ENCODE results near the gene PTPRN. TPM values are rescaled to one million over a fixed set of nuclear protein-coding genes. Genes with fewer than 3 reads are reported as not detected.

Gene PTPRN
- total RNA-seq, 1 experiment from 2014 or later = 10.0 TPM

- DNase-seq (ENCODE audit: low spot score) = peak; percentile 61
Observed at GRCh38 chr2:219308142-219309101, 779 bp downstream of the PTPRN start.

DNA sequence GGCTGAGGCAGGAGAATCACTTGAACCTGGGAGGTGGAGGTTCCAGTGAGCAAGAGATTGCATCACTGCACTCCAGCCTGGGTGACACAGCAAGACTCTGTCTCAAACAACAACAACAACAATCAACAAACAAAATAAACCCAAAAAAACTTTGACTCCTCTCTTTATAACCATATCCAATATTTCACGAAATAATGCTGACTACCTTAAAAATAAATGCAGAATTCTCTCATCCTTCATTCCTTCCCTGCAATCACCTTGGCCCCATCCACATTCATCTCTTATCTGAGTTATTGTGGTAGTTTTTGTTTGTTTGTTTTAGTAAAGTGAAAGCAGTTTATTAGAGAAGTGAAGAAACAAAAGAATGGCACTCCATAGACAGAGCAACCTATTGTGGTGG lies 3.2 kb downstream of the PTPRN start:
- DNase-seq (ENCODE audit: low spot score) = no peak

- DNase-seq (ENCODE audit: low spot score) = no peak
Observed at GRCh38 chr2:219304223-219304622, 5.0 kb downstream of the PTPRN start.

DNA sequence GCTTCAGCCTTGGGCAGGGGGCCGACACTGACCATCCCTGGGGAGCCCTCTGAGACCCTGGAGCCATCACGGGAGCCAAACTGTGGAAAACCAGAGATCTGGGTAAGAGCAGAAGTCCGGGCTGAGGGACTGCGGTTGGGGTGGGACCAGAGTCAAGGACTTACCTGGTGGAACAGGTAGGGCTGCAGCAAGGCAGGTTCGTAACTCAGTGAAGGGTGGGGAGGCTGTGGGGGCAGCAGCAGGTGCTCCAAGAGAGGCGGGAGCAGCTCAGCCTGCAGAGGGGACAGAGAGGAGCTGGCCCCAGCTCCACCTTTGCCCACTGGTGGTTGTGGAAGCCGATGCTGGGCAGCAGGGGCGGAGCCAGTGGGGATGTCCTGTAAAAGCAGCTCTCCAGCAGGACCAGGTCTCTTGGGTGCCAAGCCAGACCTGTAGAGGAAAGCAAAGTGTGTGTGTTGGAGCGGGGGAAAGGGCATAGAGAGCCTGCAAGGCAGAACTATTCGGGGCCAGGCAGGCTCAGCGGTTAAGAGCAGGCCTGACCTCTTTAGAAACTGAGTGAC lies 6.7 kb downstream of the PTPRN start:
- no peak for DNase-seq (ENCODE audit: low spot score)

DNA sequence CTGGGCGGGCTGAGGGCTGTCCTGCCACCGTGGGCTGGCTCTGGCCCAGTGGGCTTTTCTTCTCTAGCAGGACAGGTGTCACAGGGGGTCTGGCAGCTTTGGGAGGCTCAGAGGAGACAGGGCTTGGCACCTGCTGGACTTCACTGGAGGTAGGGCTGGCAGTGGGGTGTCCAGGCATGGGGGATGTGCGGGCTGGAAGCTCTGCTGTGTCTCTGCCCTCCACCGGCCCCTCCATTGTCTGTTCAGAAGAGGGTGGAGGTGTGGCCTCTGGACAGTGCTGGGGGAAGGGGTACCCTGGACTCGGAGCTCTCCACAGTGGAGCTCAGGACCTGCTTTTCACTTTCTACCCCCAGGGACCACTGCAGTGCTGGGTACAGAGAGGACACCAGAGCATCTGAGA lies 9.2 kb downstream of the PTPRN start:
- no peak for DNase-seq (ENCODE audit: low spot score)

DNA sequence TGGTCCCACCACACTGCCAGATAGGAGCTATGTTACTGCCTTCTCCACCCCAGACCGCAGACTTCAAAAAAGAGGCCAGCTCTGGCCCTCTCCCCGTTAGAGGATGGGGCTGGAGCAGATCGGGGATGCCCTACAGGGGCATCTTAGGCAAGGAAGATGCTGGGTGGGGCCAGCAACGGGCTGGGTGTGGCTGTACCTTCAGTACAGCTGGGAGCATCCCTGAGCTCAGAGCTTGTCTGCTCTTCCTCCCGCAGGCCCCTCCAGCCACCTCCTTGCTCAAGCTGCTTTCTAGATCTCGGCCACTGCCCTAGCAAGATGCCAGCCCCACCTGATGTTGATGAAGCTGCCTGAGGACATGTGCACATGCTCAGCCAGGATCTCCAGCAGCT lies 9.8 kb downstream of the PTPRN start:
- DNase-seq (ENCODE audit: low spot score) = no peak

DNA sequence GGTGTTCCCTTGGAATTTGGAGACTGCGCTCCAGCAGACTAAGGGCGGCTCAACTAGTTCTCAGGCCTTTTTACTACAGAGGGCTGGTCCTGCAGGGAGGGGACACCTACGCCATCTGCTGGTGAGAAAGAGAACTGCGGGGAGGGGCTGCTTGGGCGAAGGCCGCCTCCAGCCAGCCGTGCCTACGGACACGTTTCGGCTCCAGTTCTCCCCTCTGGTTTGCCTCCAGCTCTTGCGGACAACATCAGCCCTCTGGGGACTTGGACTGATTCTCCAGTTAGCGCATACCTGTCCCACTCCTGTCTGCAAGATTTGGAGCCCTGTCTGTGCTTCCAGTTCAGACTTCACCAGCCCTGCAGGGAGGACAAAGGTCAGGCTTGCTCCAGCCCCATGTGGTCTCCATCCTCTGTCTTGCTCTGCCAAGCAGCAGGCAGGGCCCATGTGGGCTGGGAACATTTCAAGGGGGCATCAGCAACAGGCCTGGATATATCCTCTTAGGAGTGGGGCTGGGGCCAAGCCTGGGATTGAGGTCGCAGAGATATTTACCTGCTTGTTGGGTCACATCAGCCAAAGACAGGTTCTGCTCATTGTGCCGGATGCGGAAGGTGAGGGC lies 10.3 kb downstream of the PTPRN start:
- peak; percentile 59 for DNase-seq (ENCODE audit: low spot score)

DNA sequence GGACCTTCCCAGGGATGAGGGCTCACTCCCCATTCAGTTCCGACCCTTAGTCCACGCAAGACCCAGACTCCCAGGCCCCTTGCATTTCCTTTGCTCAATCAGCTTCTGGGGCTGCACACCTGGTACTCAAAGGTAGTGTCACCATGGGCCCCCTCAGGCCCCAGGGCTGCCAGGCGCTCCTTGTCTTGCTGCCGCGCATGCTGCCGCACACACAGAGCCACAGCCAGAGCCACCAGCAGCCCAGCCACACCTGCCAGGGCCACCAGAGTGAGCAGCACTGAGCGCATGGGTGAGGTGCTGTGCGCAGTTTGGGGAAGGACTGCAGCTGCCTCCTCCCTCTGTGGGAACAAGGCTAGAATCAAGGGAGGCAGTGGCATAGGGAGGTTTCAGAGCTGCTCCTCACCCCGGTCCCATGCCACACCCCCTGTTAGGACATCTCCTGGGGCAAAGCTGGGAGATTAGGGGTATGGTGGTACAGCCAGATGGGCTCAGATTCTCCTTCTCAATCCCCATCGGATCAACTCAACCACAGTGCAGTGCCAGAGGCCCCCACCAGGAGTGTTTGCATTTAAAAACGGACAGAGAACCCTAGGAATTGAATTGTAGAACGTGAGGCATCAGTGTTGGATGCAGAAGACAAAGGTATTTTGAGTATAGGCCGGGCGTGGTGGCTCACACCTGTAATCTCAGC lies 11.3 kb downstream of the PTPRN start:
- DNase-seq (ENCODE audit: low spot score) = no peak

- no peak for DNase-seq (ENCODE audit: low spot score)
Observed at GRCh38 chr2:219296631-219297391, 12.4 kb downstream of the PTPRN start.

- DNase-seq (ENCODE audit: low spot score) = no peak
Observed at GRCh38 chr2:219296142-219296541, 13.1 kb downstream of the PTPRN start.

DNA sequence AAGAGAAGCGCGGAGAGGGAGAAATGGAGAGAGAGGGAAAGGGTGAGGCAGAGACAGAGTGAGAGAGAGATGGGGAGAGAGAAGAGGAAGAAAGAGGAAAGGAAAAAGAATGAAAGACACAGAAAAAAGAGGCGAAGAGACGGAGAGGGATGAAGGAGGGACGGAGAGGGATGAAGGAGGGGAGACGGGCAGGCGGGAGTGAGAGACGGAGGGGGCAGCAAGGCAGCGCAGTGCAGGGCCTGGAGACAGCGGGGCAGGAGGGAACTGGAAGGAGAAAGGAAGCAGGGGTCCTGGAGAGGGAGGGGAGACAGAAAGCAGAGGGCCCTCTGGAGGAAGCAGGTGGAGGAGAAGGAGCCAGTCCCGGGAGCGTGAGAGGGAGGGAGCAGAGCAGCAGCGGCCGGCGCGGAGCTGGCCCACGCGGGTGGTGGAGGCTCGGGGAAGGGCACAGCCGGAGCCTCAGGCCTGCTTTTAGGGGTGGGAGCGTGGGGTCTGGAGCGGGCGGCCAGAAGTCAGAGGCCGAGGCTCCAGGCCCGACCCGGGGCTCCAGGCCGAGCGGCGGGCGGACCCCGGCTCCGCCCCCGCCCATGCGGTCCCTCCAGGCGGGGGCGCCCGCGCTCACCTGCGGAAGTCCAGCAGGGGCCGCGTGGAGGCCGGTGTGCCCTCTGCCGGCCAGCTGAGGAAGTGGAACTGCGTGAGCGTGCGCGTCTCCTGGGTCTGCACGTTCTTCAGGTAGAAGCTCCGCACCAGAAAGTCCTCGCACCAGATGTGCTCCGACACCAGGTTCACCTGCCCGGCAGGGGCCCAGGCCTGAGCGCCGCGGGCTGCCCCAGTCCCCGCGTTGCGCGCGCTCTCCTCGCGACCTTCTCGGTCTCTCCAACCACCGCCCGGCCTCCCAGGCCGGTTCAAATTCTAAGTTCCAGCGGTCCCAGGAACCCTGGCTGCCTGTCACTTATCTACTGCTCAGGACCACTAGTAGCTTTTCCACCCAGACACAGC lies 14.5 kb downstream of the PTPRN start:
- DNase-seq (ENCODE audit: low spot score) = peak; percentile 61

GRCh38 chr2:219293736-219294231 lies 15.4 kb downstream of the PTPRN start:
- DNase-seq (ENCODE audit: low spot score) = no peak

DNA sequence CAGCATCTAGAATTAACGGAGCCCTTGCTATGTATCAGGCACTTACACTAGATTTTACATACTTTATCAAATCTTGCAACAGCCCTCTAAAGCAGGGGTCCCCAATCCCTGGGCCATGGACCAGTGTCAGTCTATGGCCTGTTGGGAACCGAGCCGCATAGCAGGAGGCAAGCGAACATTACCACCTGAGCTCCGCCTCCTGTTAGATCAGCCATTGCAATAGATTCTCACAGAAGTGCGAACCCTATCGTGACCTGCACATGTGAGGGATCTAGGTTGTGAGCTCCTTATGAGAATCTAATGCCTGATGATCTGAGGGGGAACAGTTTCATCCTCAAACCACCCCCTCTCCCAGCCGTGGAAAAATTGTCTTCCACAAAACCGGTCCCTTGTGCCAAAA lies 16.6 kb downstream of the PTPRN start:
- no peak for DNase-seq (ENCODE audit: low spot score)

DNA sequence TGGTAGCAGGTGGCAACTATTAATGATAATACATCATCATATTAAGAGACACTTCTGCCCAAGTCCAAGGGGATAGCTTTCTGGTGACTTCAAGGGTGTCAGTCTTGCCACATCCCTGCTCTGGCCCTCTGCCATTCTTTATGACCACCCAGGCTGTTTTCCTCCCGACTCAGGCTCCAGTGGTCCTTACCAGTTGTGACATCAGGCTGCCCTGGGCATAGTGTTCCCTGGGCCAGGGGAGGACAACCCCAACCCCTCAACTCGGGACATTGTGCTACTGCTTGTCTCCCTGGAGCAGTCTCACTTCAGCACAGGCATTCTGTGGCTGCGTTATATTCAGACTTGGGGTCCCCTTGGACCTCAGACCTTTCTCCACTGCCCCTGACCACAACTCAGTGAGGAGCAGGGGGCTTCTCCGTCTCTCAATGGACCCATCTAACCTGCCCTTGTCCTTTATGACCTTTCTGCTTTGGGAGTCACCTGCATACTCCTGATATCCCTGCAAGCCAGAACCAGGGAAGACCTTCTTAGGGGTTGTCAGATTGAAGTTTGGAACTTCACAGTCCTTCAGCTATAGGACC lies 17.2 kb downstream of the PTPRN start:
- no peak for DNase-seq (ENCODE audit: low spot score)

GRCh38 chr2:219291394-219291793 lies 17.8 kb downstream of the PTPRN start:
- no peak for DNase-seq (ENCODE audit: low spot score)

- DNase-seq (ENCODE audit: low spot score) = no peak
Observed at GRCh38 chr2:219290381-219291171, 18.6 kb downstream of the PTPRN start.

- peak; percentile 77 for DNase-seq (ENCODE audit: low spot score)
Observed at GRCh38 chr2:219289537-219290361, 19.5 kb downstream of the PTPRN start.

- no peak for DNase-seq (ENCODE audit: low spot score)
Observed at GRCh38 chr2:219289195-219289536, 20.0 kb downstream of the PTPRN start.
